Kasumi-1 (cell line): ENCODE measurements around the gene NNMT.

Experiments used
- DNase-seq, 2 experiments: peaks; one replicate each; lab custom pipeline; 2025; lab: John Stamatoyannopoulos, UW

NNMT gene

GRCh38 chr11:114263513-114264170 is 32.6 kb upstream of the NNMT start:
- no peak for DNase-seq

GRCh38 chr11:114264381-114264780 is 31.8 kb upstream of the NNMT start:
- DNase-seq, result no peak

- no peak for DNase-seq
Observed at GRCh38 chr11:114265122-114265878, 30.9 kb upstream of the NNMT start.

- DNase-seq, result no peak
Observed at GRCh38 chr11:114269498-114269897, 26.7 kb upstream of the NNMT start.

GRCh38 chr11:114270531-114271270 is 25.5 kb upstream of the NNMT start:
- no peak for DNase-seq

GRCh38 chr11:114271316-114271715 is 24.9 kb upstream of the NNMT start:
- DNase-seq, result no peak

GRCh38 chr11:114272311-114272710 is 23.9 kb upstream of the NNMT start:
- no peak for DNase-seq

- DNase-seq, result no peak
Observed at GRCh38 chr11:114273071-114273470, 23.1 kb upstream of the NNMT start.

GRCh38 chr11:114273890-114274635 is 22.1 kb upstream of the NNMT start:
- no peak for DNase-seq

- no peak for DNase-seq
Observed at GRCh38 chr11:114274637-114275036, 21.6 kb upstream of the NNMT start.

- DNase-seq, result no peak
Observed at GRCh38 chr11:114275280-114275679, 20.9 kb upstream of the NNMT start.

- DNase-seq, result no peak
Observed at GRCh38 chr11:114276077-114276476, 20.1 kb upstream of the NNMT start.

GRCh38 chr11:114277637-114278341 is 18.4 kb upstream of the NNMT start:
- no peak for DNase-seq

- DNase-seq, result no peak
Observed at GRCh38 chr11:114278342-114279065, 17.7 kb upstream of the NNMT start.

- no peak for DNase-seq
Observed at GRCh38 chr11:114279792-114280546, 16.2 kb upstream of the NNMT start.

GRCh38 chr11:114280696-114281095 is 15.5 kb upstream of the NNMT start:
- peak; percentile 46 to 48 for DNase-seq

GRCh38 chr11:114281388-114281956 is 14.7 kb upstream of the NNMT start:
- DNase-seq, result no peak

- DNase-seq, result no peak
Observed at GRCh38 chr11:114282488-114282887, 13.7 kb upstream of the NNMT start.

GRCh38 chr11:114283422-114283821 is 12.8 kb upstream of the NNMT start:
- DNase-seq, result no peak

GRCh38 chr11:114284021-114284420 is 12.2 kb upstream of the NNMT start:
- DNase-seq, result no peak
